ENCODE results near the gene ATP11A.

The ATP11A gene

DNA sequence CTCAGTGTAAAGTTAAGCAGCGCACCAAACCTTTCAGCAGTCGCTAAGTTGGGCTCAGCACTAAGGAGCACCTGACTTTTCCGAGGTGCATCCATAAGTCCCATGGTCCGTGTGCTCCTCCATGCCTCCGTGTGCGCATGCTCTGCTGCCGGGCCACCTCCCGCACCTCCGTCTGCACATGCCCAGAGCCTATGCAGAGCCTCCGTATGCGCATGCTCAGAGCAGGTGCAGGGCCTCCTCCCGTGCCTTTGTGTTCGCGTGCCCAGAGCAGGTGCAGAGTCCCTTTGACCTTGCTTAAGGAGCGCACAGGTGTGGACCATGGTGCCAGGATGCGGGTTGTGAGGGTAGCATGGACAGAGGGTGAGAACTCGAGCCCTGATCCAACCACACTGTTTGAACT is 46.0 kb downstream of the ATP11A start:
- CTCF ChIA-PET, result interaction anchor here (1.4 kb wide), 1 partner anchor 10 kb away, joined by 3 read pairs; no protein-coding TSS in a partner anchor
- TF ChIP-seq, protein P1, sequence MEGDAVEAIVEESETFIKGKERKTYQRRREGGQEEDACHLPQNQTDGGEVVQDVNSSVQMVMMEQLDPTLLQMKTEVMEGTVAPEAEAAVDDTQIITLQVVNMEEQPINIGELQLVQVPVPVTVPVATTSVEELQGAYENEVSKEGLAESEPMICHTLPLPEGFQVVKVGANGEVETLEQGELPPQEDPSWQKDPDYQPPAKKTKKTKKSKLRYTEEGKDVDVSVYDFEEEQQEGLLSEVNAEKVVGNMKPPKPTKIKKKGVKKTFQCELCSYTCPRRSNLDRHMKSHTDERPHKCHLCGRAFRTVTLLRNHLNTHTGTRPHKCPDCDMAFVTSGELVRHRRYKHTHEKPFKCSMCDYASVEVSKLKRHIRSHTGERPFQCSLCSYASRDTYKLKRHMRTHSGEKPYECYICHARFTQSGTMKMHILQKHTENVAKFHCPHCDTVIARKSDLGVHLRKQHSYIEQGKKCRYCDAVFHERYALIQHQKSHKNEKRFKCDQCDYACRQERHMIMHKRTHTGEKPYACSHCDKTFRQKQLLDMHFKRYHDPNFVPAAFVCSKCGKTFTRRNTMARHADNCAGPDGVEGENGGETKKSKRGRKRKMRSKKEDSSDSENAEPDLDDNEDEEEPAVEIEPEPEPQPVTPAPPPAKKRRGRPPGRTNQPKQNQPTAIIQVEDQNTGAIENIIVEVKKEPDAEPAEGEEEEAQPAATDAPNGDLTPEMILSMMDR (IDR thresholded peaks at IDR 0.05; ENCODE audit: insufficient read depth, low read length, missing control alignments), result no peak
- POLR2A ChIA-PET, result interaction anchor here (0.6 kb wide), 1 partner anchor 404 kb away, joined by 3 read pairs; no protein-coding TSS in a partner anchor
- DNase-seq (ENCODE audit: low read depth, low spot score), result no peak
- no peak overlapping the region for H3K4me3 ChIP-seq (ENCODE audit: low read depth, low read length)

DNA sequence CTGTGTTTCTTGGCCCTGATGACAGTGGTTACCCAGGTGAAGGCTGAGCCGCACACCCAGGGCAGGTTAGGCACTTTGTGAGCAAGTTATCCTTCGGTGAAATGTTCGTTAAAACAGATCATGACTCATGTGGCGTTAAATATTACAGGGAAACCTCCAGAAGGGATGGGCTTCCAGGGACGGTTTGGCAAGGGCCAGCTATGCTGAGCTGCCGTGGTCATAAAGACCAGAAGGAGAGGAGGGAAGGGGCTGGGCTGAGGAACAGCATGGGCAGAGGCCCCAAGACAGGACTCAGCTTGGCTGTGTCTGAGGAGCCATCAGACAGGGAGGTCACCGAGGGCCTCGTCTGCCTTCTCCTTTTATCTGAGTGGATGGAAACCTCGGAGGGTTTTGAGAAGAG is 47.5 kb downstream of the ATP11A start:
- TF ChIP-seq, protein P1 (IDR thresholded peaks at IDR 0.05; ENCODE audit: insufficient read depth, low read length, missing control alignments), result no peak
- DNase-seq (ENCODE audit: low read depth, low spot score), result no peak
- CTCF ChIA-PET, result no interaction called here
- POLR2A ChIA-PET, result no interaction called here
- H3K4me3 ChIP-seq (ENCODE audit: low read depth, low read length), result no peak overlapping the region

DNA sequence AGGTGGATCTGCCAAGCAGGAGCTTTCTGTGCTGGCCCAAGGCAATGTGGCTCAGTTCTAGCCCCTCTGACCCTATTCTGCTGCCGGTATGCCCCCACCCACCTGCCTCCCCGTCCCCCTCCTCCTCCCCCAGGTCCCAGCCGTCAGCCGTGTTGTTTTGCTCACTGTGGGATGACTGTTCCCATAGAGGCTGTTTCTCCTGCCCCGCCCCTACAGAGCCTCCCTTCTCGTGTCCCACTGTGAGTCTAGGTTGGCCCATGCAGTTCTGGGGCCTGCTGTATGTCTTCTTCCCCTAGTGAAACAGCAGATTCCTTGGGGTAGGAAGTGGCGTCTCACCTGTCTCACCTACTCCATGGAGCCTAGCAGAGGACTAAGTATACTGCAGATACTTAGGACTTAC is 48.8 kb downstream of the ATP11A start:
- CTCF ChIA-PET, result no interaction called here
- POLR2A ChIA-PET, result no interaction called here
- no peak overlapping the region for H3K4me3 ChIP-seq (ENCODE audit: low read depth, low read length)
- TF ChIP-seq, protein P1 (IDR thresholded peaks at IDR 0.05; ENCODE audit: insufficient read depth, low read length, missing control alignments), result no peak
- DNase-seq (ENCODE audit: low read depth, low spot score), result no peak

DNA sequence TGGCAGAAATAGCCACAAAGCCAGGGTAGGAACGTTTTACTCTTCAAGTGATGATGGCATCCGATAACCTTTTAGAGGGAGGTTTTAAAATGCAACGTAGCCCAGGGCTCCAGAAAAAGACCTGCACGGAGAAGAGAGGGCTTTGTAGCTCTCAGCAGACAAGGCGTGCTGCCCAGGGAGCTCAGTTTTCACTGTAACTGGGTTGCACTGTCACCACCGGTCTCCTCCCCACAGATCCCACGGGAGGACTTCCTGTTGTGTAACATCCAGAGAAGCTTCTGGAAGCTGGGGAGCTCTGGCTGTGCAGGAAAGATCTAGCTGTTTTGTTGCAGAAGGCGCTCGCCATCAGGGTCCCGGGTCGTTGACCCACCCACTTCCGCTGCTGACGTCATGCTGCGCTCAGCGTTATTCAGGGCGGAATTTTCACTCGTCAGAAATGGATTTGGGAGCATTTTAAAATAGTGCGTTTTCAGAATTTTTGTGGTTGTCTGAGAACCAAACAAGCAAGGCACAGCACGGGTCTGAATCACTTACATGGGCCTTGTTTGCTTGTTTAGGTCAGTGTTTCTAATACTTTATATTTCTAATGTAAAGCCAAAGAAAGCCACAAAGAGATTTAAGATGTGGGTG is 50.8 kb downstream of the ATP11A start:
- POLR2A ChIA-PET, result no interaction called here

DNA sequence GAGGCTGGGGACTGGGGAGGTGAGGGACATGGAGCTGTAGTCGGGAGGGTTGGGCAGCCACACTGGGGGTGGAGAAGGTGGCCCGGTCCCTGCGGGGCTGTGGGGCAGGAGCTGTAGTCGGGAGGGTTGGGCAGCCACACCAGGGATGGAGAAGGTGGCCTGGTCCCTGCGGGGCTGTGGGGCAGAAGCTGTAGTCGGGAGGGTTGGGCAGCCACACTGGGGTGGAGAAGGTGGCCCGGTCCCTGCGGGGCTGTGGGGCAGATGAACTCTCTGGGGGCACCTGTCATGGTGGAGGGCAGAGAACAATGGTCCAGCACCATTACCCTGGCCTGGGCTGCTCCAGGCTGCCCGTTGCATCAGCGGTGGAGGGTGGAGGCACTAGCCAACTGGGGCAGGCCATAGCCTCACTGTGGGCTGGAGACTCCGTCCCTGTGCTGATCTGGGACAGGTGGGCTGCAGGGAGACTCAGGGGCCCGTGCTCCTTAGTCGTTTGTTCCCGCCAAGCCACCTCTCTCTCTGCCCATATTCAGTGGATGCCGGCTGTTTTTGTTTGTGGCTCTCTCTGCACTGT is 51.4 kb downstream of the ATP11A start:
- ChIA-PET CTCF (interaction anchor here (1.4 kb wide), 1 partner anchor 125 kb away, joined by 4 read pairs; no protein-coding TSS in a partner anchor), POLR2A (no interaction called here)
- no peak overlapping the region for H3K4me3 ChIP-seq (ENCODE audit: low read depth, low read length)
- TF ChIP-seq, protein P1 (IDR thresholded peaks at IDR 0.05; ENCODE audit: insufficient read depth, low read length, missing control alignments), result no peak
- DNase-seq (ENCODE audit: low read depth, low spot score), result no peak

More for the DNA sequence above, 50.8 kb downstream of the ATP11A start:
- no peak overlapping the region for H3K4me3 ChIP-seq (ENCODE audit: low read depth, low read length)
- CTCF ChIA-PET, result interaction anchor here (1.4 kb wide), 1 partner anchor 124 kb away, joined by 4 read pairs; no protein-coding TSS in a partner anchor
- no peak for DNase-seq (ENCODE audit: low read depth, low spot score)
- TF ChIP-seq, protein P1 (IDR thresholded peaks at IDR 0.05; ENCODE audit: insufficient read depth, low read length, missing control alignments), result no peak

DNA sequence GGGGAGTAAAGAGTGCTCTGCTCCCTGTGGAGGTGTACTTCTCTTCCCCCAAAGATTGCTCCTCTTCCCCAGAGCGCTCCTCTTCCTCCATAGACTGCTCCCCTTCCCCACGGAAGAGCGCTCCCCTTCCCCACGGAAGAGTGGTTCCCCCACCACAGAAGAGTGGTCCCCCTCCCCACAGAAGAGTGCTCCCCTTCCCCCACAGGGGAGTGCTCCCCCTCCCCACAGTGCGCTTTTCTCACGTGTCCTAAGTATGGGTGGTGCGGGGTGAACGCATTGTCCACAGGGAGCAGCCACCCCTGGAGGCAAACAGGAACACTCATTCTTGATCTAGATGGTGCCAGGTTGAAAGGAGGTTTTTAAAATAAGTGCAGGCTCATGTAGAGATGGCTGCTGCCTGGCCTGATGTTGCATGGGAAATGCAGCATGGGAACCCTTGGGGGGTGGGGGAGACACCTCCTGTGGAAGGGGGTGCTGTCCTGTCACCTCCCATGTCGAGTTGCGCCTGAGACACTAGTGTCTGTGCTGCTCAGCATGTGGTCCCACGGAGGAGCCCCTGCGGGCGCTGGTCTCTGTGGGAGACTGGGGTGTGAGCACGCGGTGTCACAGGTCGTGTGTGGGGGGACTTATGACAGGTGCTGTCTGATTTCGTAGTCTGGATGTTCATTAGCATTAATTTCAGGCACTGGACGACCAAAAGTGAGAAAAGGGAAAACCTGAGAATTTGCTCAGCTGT is 52.2 kb downstream of the ATP11A start:
- CTCF ChIA-PET, result no interaction called here
- no peak overlapping the region for H3K4me3 ChIP-seq (ENCODE audit: low read depth, low read length)
- no peak for DNase-seq (ENCODE audit: low read depth, low spot score)
- POLR2A ChIA-PET, result no interaction called here
- TF ChIP-seq, protein P1 (IDR thresholded peaks at IDR 0.05; ENCODE audit: insufficient read depth, low read length, missing control alignments), result no peak

Measured in AG04449 (cell line).